MCF 10A (cell line): ENCODE measurements around the gene PPP3CB. TPM values are rescaled to one million over a fixed set of nuclear protein-coding genes. Genes with fewer than 3 reads are reported as not detected.

Experiments used
- BruUV-seq: library from RNA; stranded (reverse); fragments of 400-500 nt; replicated peaks from 2 replicates; lab custom pipeline; 2021; lab: Mats Ljungman, UMichigan
- CTCF ChIA-PET: fragments of 300-600 bp; sonication (Branson Sonifier 250); formaldehyde crosslinking; extraction: SDS; loops from one replicate; lab custom pipeline; 2021; ENCODE audit warnings: antibody characterized with exemption, inconsistent platforms; lab: Yijun Ruan, JAX
- POLR2A ChIA-PET: fragments of 300-600, 350-650 bp; sonication (Branson Sonifier 250); formaldehyde crosslinking; extraction: SDS; loops from one replicate; lab custom pipeline; 2020; ENCODE audit warnings: antibody characterized with exemption, inconsistent platforms; lab: Yijun Ruan, JAX
- DNase-seq: peaks from one replicate; pipeline ENCODE4 v3.0.0-alpha.2; 2018; ENCODE audit not compliant: unreplicated experiment
- H3K27ac Mint-ChIP-seq: one replicate; pipeline ENCODE4 v1.8.0; 2022; ENCODE audit warnings: mild to moderate bottlenecking, low read depth, mixed read lengths; ENCODE audit not compliant: unreplicated experiment
- H3K27me3 Mint-ChIP-seq: one replicate; pipeline ENCODE4 v1.8.0; 2022; ENCODE audit warnings: mixed read lengths; ENCODE audit not compliant: insufficient read depth, unreplicated experiment
- H3K36me3 Mint-ChIP-seq: one replicate; pipeline ENCODE4 v1.8.0; 2022; ENCODE audit warnings: mild to moderate bottlenecking, moderate library complexity, mixed read lengths; ENCODE audit not compliant: insufficient read depth, unreplicated experiment
- H3K4me1 Mint-ChIP-seq: one replicate; pipeline ENCODE4 v1.8.0; 2022; ENCODE audit warnings: mixed read lengths; ENCODE audit not compliant: insufficient read depth, unreplicated experiment
- H3K4me3 Mint-ChIP-seq: one replicate; pipeline ENCODE4 v1.8.0; 2022; ENCODE audit warnings: mild to moderate bottlenecking, moderate library complexity, mixed read lengths; ENCODE audit not compliant: unreplicated experiment
- H3K9me3 Mint-ChIP-seq: one replicate; pipeline ENCODE4 v1.8.0; 2022; ENCODE audit warnings: mixed read lengths; ENCODE audit not compliant: unreplicated experiment
- CTCF ChIP-seq: fragments of 200-600 bp; IDR thresholded peaks from one replicate; pipeline ENCODE4 v1.8.0; 2022; ENCODE audit warnings: antibody characterized with exemption, mild to moderate bottlenecking; ENCODE audit not compliant: unreplicated experiment
- intact Hi-C: fragments of 100-400 bp; cut with micrococcal nuclease; formaldehyde crosslinking; loops from 2 replicates; pipeline ENCODE4 v1.14.1; 2022
- total RNA-seq: library from RNA; stranded (reverse); gene quantifications from 2 replicates; pipeline ENCODE4 v1.2.3, GENCODE V29; 2022

Gene PPP3CB
- total RNA-seq, 1 experiment from 2014 or later, result 37.4 TPM

DNA sequence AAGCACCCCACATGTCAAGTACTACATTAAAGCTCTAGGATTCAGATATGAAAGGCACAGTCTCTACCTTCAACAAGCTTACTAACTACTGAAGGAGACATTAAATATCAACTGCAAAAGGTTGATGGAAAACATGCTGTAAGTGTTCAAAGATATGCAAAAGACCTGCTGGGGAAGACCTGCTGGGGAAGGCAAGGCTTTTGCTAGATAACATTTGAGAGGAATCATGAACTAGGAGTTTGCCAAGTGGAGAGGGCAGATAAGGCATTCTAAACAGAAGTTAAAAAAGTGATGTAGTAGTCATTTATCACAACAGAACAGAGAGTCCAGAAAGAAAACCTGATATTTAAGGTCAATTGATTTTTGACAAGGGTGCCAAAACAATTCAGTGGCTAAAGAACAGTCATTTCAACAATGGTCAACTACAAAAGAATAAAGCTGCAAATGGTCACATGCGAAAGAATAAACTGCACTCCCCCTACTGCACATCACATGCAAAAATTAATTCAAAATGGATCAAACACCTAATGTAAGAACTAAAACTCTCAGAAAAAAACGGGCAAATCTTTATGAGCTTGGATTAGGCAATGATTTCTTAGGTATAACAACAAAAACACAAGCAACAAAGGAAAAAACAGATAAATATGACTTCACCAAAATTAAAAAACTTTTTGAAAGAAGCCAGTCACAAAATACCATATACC lies 39.5 kb downstream of the PPP3CB start:
- CTCF ChIA-PET, result interaction anchor here (0.6 kb wide), 2 partner anchors 71 to 157 kb away, joined by 3 read pairs; no protein-coding TSS in a partner anchor
- POLR2A ChIA-PET, result interaction anchor here (0.5 to 0.7 kb wide), 2 partner anchors 38 to 345 kb away, joined by 3 read pairs; no protein-coding TSS in a partner anchor
- intact Hi-C loops, result no loop called here

GRCh38 chr10:73449113-73449512 lies 46.7 kb downstream of the PPP3CB start:
- Mint-ChIP-seq H3K36me3 (peaks cover 28% of the 10 kb centered on the region), H3K27me3 (no peaks in the 10 kb centered on the region), H3K4me3 (no peak overlapping the region), H3K9me3 (no peaks in the 10 kb centered on the region), H3K27ac (no peak overlapping the region), H3K4me1 (no peaks in the 10 kb centered on the region)
- no peak for TF ChIP-seq CTCF
- POLR2A ChIA-PET, result interaction anchor here (1.0 kb wide), 1 partner anchor 21 kb away, joined by 3 read pairs; no protein-coding TSS in a partner anchor
- CTCF ChIA-PET, result interaction anchor here (0.7 kb wide), 1 partner anchor 640 kb away, joined by 3 read pairs; no protein-coding TSS in a partner anchor
- intact Hi-C loops, result no loop called here
- BruUV-seq, result no TSS peak
- DNase-seq, result no peak

More for the DNA sequence above, 39.5 kb downstream of the PPP3CB start:
- Mint-ChIP-seq H3K27ac (no peak overlapping the region), H3K9me3 (no peaks in the 10 kb centered on the region), H3K36me3 (peaks cover 23% of the 10 kb centered on the region), H3K27me3 (no peaks in the 10 kb centered on the region), H3K4me3 (no peak overlapping the region), H3K4me1 (peaks cover 9% of the 10 kb centered on the region)
- no peak for TF ChIP-seq CTCF
- DNase-seq, result no peak
- BruUV-seq, result no TSS peak

GRCh38 chr10:73448384-73448783 lies 47.4 kb downstream of the PPP3CB start:
- no peak for TF ChIP-seq CTCF
- POLR2A ChIA-PET, result interaction anchor here (0.6 kb wide), 1 partner anchor 251 kb away, joined by 3 read pairs; no protein-coding TSS in a partner anchor
- Mint-ChIP-seq H3K9me3 (no peaks in the 10 kb centered on the region), H3K27me3 (no peaks in the 10 kb centered on the region), H3K36me3 (peaks cover 23% of the 10 kb centered on the region), H3K27ac (no peak overlapping the region), H3K4me3 (no peak overlapping the region), H3K4me1 (no peaks in the 10 kb centered on the region)
- no peak for DNase-seq
- BruUV-seq, result no TSS peak
- CTCF ChIA-PET, result no interaction called here
- intact Hi-C loops, result no loop called here

DNA sequence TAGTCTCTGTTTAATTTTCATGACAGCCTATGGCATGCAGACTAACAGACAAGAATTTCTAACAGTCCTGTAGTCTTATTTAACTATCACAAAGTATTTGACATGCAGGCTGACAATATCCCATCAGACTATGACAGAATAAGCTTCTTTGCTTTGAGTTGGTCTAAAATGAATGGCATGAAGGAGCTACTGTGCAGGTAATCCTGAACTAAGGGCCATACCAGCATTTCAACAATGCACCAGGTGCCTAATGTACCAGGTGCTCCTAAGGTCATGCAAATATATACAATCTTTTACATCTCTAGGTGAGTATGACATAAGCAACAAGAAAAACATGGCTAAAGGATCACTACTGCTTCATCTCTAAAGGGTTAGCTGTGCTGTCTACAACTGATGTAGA lies 48.9 kb downstream of the PPP3CB start:
- intact Hi-C loops, result no loop called here

More for the DNA sequence above, 48.9 kb downstream of the PPP3CB start:
- TF ChIP-seq CTCF, result no peak
- H3K27ac Mint-ChIP-seq, result no peak overlapping the region
- no TSS peak for BruUV-seq
- no peaks in the 10 kb centered on the region for H3K27me3 Mint-ChIP-seq
- H3K36me3 Mint-ChIP-seq, result peaks cover 20% of the 10 kb centered on the region
- ChIA-PET POLR2A (no interaction called here), CTCF (no interaction called here)
- no peaks in the 10 kb centered on the region for H3K9me3 Mint-ChIP-seq
- no peaks in the 10 kb centered on the region for H3K4me1 Mint-ChIP-seq
- no peak overlapping the region for H3K4me3 Mint-ChIP-seq
- no peak for DNase-seq
